WTC11 (cell line): ENCODE data around the gene ATCAY. TPM values are rescaled to one million over a fixed set of nuclear protein-coding genes. Genes with fewer than 3 reads are reported as not detected.

Experiments used
- ATAC-seq: fragments of 200-7000 bp; cut with Tn5 transposase; 2 replicates; pipeline ENCODE4 v1.10.0; 2021; ENCODE audit warnings: mild to moderate bottlenecking, moderate library complexity
- CTCF ChIA-PET: fragments of 300-600 bp; sonication (Branson Sonifier 250); formaldehyde crosslinking; loops from one replicate; lab custom pipeline; 2021; ENCODE audit warnings: antibody characterized with exemption; lab: Charles Lee
- POLR2A ChIA-PET: fragments of 350-600 bp; sonication (Branson Sonifier 250); formaldehyde crosslinking; loops from one replicate; lab custom pipeline; 2021; ENCODE audit warnings: antibody characterized with exemption; lab: Charles Lee
- DNase-seq: peaks from one replicate; pipeline ENCODE4 v3.0.0; 2021; ENCODE audit warnings: low spot score
- H3K27ac Mint-ChIP-seq: 2 replicates; pipeline ENCODE4 v1.8.0; 2021; ENCODE audit warnings: mixed read lengths
- H3K27me3 Mint-ChIP-seq: 2 replicates; pipeline ENCODE4 v1.8.0; 2021; ENCODE audit warnings: low read depth, mild to moderate bottlenecking, moderate library complexity, mixed read lengths
- H3K36me3 Mint-ChIP-seq: 2 replicates; pipeline ENCODE4 v1.8.0; 2021; ENCODE audit warnings: mixed read lengths
- H3K4me1 Mint-ChIP-seq: 2 replicates; pipeline ENCODE4 v1.8.0; 2022; ENCODE audit warnings: mixed read lengths
- H3K4me3 Mint-ChIP-seq: 2 replicates; pipeline ENCODE4 v1.8.0; 2021; ENCODE audit warnings: mild to moderate bottlenecking, moderate library complexity, mixed read lengths
- H3K9me3 Mint-ChIP-seq: 2 replicates; pipeline ENCODE4 v1.8.0; 2021; ENCODE audit warnings: mixed read lengths
- AFF4 ChIP-seq: sonication (generic); formaldehyde crosslinking; IDR thresholded peaks from 2 replicates; pipeline ENCODE4 v1.8.1; 2023; ENCODE audit warnings: mild to moderate bottlenecking, missing genetic modification reagents, borderline replicate concordance
- ATF1 ChIP-seq: sonication (generic); formaldehyde crosslinking; IDR thresholded peaks from 2 replicates; pipeline ENCODE4 v1.8.1; 2023; ENCODE audit warnings: mild to moderate bottlenecking, moderate library complexity, missing genetic modification reagents
- CBFB ChIP-seq: sonication (generic); formaldehyde crosslinking; IDR thresholded peaks from 2 replicates; pipeline ENCODE4 v1.8.1; 2022; ENCODE audit warnings: mild to moderate bottlenecking, low read depth, missing genetic modification reagents
- E2F1 ChIP-seq: sonication (generic); formaldehyde crosslinking; IDR thresholded peaks from 2 replicates; pipeline ENCODE4 v1.8.0; 2022; ENCODE audit warnings: mild to moderate bottlenecking, missing genetic modification reagents
- ESRRA ChIP-seq: sonication (generic); formaldehyde crosslinking; IDR thresholded peaks from 2 replicates; pipeline ENCODE4 v1.8.1; 2022; ENCODE audit warnings: mild to moderate bottlenecking, missing genetic modification reagents, borderline replicate concordance
- ETV6 ChIP-seq: sonication (generic); formaldehyde crosslinking; IDR thresholded peaks from 2 replicates; pipeline ENCODE4 v1.8.1; 2022; ENCODE audit warnings: mild to moderate bottlenecking, missing genetic modification reagents
- GRHL2 ChIP-seq: fragments of 250-450 bp; sonication (Bioruptor Pico); IDR thresholded peaks from 2 replicates; pipeline ENCODE4 v1.8.0; 2022; ENCODE audit warnings: mild to moderate bottlenecking, moderate library complexity; ENCODE audit not compliant: insufficient replicate concordance, severe bottlenecking
- GTF2I ChIP-seq: fragments of 250-450 bp; sonication (Bioruptor Pico); conservative IDR thresholded peaks from 2 replicates; pipeline ENCODE4 v1.4.0; 2021; ENCODE audit warnings: mild to moderate bottlenecking
- NR2C2 ChIP-seq: sonication (generic); formaldehyde crosslinking; IDR thresholded peaks from 2 replicates; pipeline ENCODE4 v1.8.0; 2022; ENCODE audit warnings: mild to moderate bottlenecking, missing genetic modification reagents
- SMAD3 ChIP-seq: sonication (generic); formaldehyde crosslinking; IDR thresholded peaks from 2 replicates; pipeline ENCODE4 v1.8.0; 2022; ENCODE audit warnings: missing genetic modification reagents, mild to moderate bottlenecking, borderline replicate concordance
- SOX15 ChIP-seq: fragments of 250-450 bp; sonication (Bioruptor Pico); IDR thresholded peaks from 2 replicates; pipeline ENCODE4 v1.9.0; 2021; ENCODE audit warnings: mild to moderate bottlenecking
- TCF7 ChIP-seq: sonication (generic); formaldehyde crosslinking; IDR thresholded peaks from 2 replicates; pipeline ENCODE4 v1.8.0; 2022; ENCODE audit warnings: mild to moderate bottlenecking, low read depth, missing genetic modification reagents, moderate library complexity
- USF2 ChIP-seq: sonication (generic); formaldehyde crosslinking; IDR thresholded peaks from 2 replicates; pipeline ENCODE4 v1.8.1; 2023; ENCODE audit warnings: mild to moderate bottlenecking, missing genetic modification reagents, moderate library complexity
- ZNF121 ChIP-seq: sonication (generic); formaldehyde crosslinking; IDR thresholded peaks from 2 replicates; pipeline ENCODE4 v1.8.0; 2023; ENCODE audit warnings: missing genetic modification reagents
- ZNF317 ChIP-seq: sonication (generic); formaldehyde crosslinking; IDR thresholded peaks from 2 replicates; pipeline ENCODE4 v1.8.1; 2023; ENCODE audit warnings: low read depth, mild to moderate bottlenecking, moderate library complexity, missing genetic modification reagents, borderline replicate concordance
- ZNF532 ChIP-seq: fragments of 250-450 bp; sonication (Bioruptor Pico); IDR thresholded peaks from 2 replicates; pipeline ENCODE4 v1.9.0; 2021; ENCODE audit warnings: mild to moderate bottlenecking, borderline replicate concordance
- total RNA-seq: library from RNA; stranded (reverse); gene quantifications from 3 replicates; pipeline ENCODE4 v1.2.3, GENCODE V29; 2021

The ATCAY gene
- total RNA-seq, 1 experiment from 2014 or later: 23.5 TPM

- Mint-ChIP-seq H3K4me1 (no peaks in the 10 kb centered on the region), H3K36me3 (peaks cover 15% of the 10 kb centered on the region), H3K4me3 (no peak overlapping the region), H3K27me3 (no peaks in the 10 kb centered on the region), H3K9me3 (no peaks in the 10 kb centered on the region), H3K27ac (no peak overlapping the region)
- no peak for TF ChIP-seq GRHL2 (CRISPR knock-in tag)
- ATAC-seq (no peak), DNase-seq (no peak)
- CTCF ChIA-PET: interaction anchor here (0.9 to 1.2 kb wide), 2 partner anchors 28 to 137 kb away, joined by 3 to 9 read pairs; no protein-coding TSS in a partner anchor
- POLR2A ChIA-PET: interaction anchor here (1.6 kb wide), 1 partner anchor 10 kb away, joined by 4 read pairs; no protein-coding TSS in a partner anchor
Observed at GRCh38 chr19:3958836-3959765, 78.6 kb downstream of the ATCAY start.

GRCh38 chr19:3959766-3960131, 79.3 kb downstream of the ATCAY start:
- H3K36me3 Mint-ChIP-seq: peaks cover 18% of the 10 kb centered on the region
- TF ChIP-seq SMAD3: no peak
- TF ChIP-seq NR2C2 (CRISPR knock-in tag): no peak
- no peak for TF ChIP-seq USF2
- TF ChIP-seq AFF4 (CRISPR knock-in tag): no peak
- no peaks in the 10 kb centered on the region for H3K27me3 Mint-ChIP-seq
- ChIA-PET POLR2A (no interaction called here), CTCF (interaction anchor here (0.9 to 1.2 kb wide), 2 partner anchors 28 to 138 kb away, joined by 3 to 9 read pairs; no protein-coding TSS in a partner anchor)
- no peak overlapping the region for H3K4me3 Mint-ChIP-seq
- H3K4me1 Mint-ChIP-seq: no peaks in the 10 kb centered on the region
- no peak for DNase-seq
- H3K27ac Mint-ChIP-seq: no peak overlapping the region
- no peak for ATAC-seq
- H3K9me3 Mint-ChIP-seq: no peaks in the 10 kb centered on the region

- Mint-ChIP-seq H3K4me3 (no peak overlapping the region), H3K4me1 (no peaks in the 10 kb centered on the region), H3K27ac (no peak overlapping the region), H3K36me3 (peaks cover 26% of the 10 kb centered on the region), H3K27me3 (no peaks in the 10 kb centered on the region), H3K9me3 (no peaks in the 10 kb centered on the region)
- CTCF ChIA-PET: no interaction called here
- no peak for TF ChIP-seq GTF2I
- no peak for TF ChIP-seq ATF1 (CRISPR knock-in tag)
- no peak for TF ChIP-seq ZNF317
- TF ChIP-seq TCF7 (CRISPR knock-in tag): no peak
- ATAC-seq: no peak
- no peak for DNase-seq
- POLR2A ChIA-PET: interaction anchor here (0.7 kb wide), 1 partner anchor 62 kb away, joined by 3 read pairs; no protein-coding TSS in a partner anchor
Observed at GRCh38 chr19:3961007-3961406, 80.5 kb downstream of the ATCAY start.

GRCh38 chr19:3963458-3964255, 83.2 kb downstream of the ATCAY start:
- ChIA-PET POLR2A (interaction anchor here (1.1 kb wide), 1 partner anchor 10 kb away, joined by 3 read pairs; no protein-coding TSS in a partner anchor), CTCF (interaction anchor here (2.1 kb wide), 1 partner anchor 24 kb away, joined by 8 read pairs; no protein-coding TSS in a partner anchor)
- H3K4me1 Mint-ChIP-seq: peaks cover 5% of the 10 kb centered on the region
- H3K4me3 Mint-ChIP-seq: no peak overlapping the region
- DNase-seq (no peak), ATAC-seq (no peak)
- H3K27ac Mint-ChIP-seq: no peak overlapping the region
- H3K36me3 Mint-ChIP-seq: peaks cover 39% of the 10 kb centered on the region
- H3K9me3 Mint-ChIP-seq: no peaks in the 10 kb centered on the region
- H3K27me3 Mint-ChIP-seq: no peaks in the 10 kb centered on the region
- no peak for TF ChIP-seq ETV6
- TF ChIP-seq ESRRA (CRISPR knock-in tag): no peak
- TF ChIP-seq CBFB (CRISPR knock-in tag): no peak
- no peak for TF ChIP-seq E2F1 (CRISPR knock-in tag)
- no peak for TF ChIP-seq SMAD3
- no peak for TF ChIP-seq SOX15 (CRISPR knock-in tag)
- no peak for TF ChIP-seq ZNF532 (CRISPR knock-in tag)
- TF ChIP-seq ZNF121: no peak
